T follicular helper cell (primary cell): ENCODE results near the gene CRKL.
"Not testable (repeated sequence)": the region's sequence is repeated elsewhere in the genome, so short reads cannot be mapped to it uniquely, and the experiment has no call there.

Experiments used
- DNase-seq: peaks from one replicate; pipeline ENCODE4 v3.0.0-alpha.2; 2020; ENCODE audit warnings: low read depth

CRKL gene

DNA sequence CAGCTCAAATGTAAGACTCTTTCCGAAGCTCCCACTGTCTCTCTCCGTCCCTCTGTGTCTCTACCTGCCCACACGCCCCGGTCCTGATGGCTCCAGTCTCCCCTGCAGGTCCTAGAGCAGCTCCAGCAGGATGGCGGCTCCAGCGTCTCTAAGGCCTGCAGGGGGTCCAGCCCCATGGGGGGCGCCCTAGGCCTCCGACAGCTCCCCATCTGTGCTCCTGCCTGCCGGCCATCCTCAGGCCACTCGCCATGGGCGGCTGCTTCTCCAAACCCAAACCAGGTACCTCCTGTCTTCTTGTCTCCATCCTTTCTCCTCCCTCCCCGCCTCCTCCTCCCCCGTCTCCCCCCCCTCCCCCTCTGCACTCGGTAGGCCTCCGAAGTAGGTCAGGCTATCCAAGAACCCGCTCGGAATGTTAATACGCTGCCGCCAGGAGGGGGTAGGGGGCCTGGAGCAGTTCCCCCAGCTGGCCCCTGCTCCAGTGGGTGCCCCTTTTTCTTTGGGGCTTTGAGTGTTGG lies 50.5 kb downstream of the CRKL start:
- no peak for DNase-seq

DNA sequence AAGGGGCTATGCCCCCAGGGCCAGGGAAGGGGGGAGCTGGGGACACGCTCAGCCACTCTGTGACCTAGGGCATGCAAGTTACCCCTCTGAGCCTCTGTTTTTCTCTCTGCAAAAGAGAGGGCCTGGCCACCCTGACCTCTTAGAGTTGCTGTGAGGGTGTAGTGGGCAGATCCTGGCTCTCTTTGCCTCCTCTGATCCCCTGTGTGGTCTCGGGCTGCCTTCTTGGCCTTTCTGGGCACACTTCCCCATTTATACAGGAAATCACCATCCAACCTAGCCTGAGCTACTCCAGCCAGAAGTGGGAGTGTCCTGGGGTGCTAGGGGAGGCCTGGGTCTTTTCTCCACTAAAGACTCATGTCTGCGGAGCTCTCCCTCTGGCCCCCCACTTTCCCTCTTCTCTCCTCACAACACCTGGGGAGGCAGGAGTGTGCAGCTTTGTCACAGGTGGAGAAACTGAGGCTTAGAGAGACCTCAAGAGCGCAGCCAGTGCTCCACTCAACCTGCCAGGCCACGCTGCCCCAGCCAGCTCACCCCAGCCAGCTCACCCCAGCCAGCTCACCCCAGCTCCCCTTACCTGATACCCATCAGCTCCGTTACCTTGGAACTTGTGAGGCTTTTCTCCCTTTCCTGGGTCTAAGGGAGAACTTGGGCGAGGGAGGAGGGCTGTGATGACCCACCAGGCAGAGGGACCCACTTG lies 51.2 kb downstream of the CRKL start:
- no peak for DNase-seq

DNA sequence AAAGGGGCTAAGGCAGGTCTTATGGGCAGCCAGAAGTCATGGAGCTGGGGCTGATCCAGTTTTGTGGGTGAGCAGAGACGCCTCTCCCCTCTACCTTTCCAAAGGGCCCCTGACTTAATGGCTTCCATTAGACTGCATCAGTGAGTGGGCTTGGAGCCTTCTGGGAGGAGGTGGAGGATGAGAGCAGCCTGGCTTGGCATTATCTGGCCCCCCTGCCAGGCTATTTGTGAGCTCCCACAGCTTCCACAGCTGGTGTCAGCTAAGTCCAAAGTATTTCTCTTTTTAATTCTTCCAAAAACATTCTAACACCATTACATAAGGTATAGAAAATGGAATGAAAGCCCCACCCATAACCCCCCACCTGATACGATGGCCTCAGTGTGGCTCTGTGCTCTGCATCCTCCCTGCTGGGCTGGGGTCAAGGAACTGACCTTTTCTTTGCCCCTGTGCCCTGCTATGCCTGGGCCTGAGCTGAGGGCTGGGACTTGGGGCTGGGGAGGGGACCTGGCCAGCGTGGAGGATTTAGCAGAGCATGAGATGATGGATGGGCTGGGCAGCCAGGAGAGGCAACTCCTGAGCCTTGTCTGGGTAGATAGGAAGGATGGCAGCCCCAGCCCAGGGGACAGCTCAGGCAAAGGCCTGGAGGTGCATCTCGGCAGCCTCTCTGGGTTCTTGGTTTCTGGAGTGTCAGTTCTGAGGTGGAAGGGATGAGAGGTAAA lies 53.9 kb downstream of the CRKL start:
- no peak for DNase-seq

DNA sequence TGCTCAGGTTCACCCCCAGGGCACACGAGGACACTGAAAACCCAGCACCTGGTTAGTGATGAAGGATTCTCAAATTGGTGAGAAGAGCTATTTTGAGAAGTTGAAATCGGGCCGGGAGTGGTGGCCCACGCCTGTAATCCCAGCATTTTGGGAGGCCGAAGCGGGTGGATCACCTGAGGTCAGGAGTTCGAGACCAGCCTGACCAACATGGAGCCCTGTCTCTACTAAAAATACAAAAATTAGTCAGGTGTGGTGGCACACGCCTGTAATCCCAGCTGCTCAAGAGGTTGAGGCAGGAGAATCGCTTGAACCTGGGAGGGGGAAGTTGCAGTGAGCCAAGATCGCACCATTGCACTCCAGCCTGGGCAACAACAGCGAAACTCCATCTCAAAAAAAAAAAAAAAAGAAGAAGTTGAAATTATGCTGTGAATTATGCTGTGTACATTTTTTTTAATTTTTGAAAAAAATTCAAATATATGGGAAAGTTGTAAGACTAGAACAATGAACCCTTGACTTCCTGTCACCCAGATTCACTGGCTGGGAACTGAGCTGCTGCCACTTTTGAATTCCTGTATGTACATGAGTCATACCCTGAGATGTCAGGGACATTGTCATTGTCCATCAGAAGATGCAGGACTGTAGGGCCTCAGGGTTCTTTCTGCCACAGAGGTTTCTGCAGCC lies 54.9 kb downstream of the CRKL start:
- not testable (repeated sequence) for DNase-seq

DNA sequence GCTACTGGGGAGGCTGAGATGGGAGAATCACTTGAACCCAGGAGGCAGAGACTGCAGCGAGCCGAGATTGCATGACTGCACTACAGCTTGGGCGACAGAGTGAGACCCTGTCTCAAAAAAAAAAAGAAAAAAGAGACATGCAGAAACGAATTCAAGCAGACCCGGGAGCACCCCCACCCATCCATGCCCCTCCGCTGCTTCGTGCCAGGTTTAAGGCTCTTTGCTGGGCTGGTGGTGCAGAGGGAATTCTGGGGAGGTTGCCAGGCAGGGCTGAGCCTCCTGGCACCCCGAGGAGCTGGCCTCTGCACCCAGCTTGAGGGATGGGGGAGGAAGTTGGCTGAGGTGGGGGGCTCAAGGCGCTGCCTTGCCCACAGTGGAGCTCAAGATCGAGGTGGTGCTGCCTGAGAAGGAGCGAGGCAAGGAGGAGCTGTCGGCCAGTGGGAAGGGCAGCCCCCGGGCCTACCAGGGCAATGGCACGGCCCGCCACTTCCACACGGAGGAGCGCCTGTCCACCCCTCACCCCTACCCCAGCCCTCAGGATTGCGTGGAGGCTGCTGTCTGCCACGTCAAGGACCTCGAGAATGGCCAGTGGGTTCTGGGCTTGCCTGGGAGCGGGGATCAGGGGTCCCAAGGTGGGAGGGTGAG lies 55.8 kb downstream of the CRKL start:
- DNase-seq: no peak

DNA sequence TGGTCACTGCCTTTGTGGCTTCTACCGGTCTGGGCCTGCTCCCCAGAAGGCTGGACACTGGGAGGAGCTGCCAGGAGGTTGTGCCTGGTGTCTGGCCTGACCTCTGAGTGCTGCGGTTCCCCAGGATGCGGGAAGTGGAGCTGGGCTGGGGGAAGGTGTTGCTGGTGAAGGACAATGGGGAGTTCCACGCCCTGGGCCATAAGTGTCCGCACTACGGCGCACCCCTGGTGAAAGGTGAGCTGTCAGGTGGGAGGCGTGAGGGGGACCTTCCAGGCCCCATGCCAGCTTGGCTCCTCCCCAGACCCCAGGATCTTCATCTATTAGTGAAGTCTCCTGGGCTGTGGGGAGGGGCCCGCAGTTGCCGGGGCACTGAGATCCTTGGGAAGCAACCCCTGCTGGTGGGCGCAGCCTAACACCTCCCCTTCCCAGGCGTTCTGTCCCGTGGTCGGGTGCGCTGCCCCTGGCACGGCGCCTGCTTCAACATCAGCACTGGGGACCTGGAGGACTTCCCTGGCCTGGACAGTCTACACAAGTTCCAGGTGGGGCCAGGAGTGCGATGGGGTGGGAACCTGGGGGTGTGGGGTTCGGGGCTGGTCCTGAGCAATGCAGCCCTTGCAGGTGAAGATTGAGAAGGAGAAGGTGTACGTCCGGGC lies 56.6 kb downstream of the CRKL start:
- DNase-seq: no peak

DNA sequence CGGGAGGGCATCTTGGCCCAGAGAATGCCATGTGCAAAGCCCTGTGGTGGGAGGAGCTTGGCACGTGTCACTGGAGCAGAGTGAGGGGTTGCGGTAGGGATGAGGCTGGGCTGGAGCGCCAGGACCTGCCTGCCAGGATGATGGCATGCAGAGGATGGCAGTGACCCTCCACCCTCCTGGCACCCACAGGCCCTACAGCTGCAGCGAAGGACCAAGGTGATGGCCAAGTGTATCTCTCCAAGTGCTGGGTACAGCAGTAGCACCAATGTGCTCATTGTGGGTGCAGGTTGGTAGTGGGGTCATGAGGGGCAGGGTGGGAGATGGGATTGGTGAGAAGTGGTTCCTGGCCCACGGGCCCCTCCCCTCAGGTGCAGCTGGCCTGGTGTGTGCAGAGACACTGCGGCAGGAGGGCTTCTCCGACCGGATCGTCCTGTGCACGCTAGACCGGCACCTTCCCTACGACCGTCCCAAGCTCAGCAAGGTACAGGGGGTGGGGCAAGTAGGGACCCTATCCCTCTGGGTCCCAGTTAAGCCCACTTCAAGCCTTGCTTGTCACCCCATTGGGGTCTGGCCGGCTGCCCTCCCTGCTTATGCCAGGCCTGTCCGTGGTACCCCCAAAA lies 57.2 kb downstream of the CRKL start:
- no peak for DNase-seq

DNA sequence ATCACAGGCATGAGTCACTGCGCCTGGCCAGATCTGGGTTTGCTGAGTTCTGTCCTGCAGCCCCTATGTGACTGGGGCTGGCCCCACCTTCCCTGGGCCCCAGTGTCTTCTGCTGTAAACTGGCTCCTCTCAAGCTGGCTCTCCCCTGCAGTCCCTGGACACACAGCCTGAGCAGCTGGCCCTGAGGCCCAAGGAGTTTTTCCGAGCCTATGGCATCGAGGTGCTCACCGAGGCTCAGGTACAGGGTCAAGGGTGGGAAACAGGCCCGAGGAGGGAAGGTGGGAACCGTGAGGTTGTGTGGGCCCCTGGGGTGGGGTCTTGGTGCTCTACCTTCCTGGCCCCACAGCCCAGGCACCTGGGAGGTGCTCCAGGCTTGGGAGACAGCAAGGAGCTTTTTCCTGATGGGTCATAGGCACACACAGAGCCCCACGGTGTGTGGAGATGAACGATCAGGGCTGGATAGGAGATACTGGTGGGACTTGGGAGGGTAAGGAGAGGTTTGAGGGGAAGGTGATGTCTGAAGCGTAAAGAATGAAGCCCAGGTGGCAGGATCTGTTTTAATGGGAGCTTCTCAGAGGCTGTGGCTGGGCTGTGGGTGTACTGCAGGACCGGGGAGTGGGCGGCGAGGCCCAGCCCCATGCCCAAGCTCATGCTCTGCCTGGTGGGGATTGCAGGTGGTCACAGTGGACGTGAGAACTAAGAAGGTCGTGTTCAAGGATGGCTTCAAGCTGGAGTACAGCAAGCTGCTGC lies 58.5 kb downstream of the CRKL start:
- no peak for DNase-seq

DNA sequence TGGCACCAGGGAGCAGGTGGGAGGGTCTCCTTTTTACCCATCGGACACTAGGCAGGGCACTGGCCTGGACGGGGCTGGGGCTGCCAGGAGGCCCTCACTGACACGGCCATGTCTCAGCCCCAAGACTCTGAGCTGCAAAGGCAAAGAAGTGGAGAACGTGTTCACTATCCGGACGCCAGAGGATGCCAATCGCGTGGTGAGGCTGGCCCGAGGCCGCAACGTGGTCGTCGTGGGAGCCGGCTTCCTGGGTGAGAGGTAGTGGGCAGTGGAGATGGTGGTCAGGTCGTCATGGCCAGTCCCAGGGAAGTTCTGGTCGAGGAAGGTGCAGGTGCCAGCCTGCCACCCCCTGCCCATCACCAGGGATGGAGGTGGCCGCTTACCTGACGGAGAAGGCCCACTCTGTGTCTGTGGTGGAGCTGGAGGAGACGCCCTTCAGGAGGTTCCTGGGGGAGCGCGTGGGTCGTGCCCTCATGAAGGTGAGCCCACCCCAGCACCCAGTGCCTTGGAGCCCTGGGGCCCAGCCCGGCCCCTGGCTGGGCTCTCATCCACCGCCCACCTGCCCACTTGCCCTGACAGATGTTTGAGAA lies 59.2 kb downstream of the CRKL start:
- no peak for DNase-seq

DNA sequence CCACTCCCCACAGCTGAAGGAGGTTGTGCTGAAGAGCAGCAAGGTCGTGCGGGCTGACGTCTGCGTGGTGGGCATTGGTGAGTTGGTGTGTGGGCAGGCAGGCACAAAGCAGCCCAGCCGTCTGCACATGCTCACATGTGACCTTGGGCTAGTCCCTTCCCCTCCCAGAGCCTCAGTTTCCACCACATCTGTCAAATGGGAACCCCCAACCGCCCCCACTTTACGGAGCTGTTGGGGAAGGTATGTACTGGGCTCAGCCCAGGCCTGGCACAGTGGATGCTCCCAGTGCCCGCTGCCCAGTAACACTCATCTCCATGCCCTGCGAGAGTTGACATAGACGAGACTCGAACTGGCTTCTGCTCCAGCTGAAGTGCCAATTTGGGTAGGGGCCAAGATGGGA lies 59.8 kb downstream of the CRKL start:
- DNase-seq: no peak

DNA sequence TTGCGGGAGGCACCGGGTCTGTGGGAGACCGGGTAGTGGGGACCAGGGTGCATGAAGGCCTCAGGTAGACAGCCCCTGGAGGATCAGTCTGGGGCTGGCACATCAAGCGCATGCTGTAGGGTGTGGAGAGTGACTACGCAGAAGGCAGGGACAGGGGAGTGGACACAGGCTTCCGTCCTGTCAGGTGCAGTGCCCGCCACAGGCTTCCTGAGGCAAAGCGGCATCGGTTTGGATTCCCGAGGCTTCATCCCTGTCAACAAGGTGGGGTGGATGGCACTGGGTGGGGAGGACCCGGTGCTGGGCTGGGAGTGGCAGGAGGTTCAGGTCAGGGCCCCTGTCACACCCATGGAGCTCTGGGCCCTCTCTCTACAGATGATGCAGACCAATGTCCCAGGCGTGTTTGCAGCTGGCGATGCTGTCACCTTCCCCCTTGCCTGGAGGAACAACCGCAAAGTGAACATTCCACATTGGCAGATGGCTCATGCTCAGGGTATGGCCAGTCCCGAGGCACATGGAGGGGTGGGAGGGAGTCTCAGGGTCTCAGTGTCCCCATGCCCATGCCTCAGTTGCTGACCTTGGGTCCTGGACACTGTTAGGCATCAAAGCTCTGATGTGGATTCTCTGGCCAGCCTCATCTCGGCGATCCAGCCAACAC lies 60.4 kb downstream of the CRKL start:
- DNase-seq: no peak

DNA sequence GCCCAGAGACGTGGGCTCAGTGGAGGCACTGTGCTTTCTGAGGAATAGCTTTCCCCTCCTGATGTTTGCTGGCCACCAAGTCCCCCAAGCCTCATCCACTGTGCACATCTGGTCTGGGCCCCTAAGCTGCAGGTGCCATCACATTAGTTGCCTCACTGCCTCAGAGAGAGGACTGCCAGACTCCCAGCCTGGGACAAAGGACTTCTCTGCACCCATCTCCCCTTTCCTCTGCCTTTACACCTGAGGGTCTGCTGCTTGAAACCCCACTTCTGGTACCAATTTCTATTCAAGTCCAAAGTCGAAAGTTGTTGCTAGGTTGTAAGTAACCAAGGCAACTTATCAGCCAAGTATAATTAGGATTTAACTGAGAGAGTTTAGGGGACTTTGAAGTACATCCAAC lies 61.2 kb downstream of the CRKL start:
- no peak for DNase-seq

DNA sequence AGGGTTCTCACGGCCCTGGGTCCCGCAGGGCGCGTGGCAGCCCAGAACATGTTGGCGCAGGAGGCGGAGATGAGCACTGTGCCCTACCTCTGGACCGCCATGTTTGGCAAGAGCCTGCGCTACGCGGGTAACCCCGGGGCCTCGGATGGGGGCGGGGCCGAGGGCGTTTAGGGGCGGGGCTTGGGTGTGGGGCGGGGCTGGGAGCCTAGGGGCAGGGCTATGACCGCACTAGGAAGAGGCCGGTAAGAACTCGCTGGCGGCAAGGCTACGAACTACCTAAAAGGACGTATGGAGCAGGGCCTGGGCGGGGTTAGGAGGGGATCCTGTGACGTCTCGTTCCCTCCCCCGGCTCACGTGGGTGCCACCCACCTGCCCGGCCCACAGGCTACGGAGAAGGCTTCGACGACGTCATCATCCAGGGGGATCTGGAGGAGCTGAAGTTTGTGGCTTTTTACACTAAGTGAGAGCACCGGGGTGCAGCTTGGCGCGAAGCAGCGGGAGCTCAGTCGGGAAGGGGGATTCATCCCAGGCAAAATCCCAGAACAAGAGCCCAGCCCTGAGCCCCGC lies 62.1 kb downstream of the CRKL start:
- peak; percentile 56 for DNase-seq

DNA sequence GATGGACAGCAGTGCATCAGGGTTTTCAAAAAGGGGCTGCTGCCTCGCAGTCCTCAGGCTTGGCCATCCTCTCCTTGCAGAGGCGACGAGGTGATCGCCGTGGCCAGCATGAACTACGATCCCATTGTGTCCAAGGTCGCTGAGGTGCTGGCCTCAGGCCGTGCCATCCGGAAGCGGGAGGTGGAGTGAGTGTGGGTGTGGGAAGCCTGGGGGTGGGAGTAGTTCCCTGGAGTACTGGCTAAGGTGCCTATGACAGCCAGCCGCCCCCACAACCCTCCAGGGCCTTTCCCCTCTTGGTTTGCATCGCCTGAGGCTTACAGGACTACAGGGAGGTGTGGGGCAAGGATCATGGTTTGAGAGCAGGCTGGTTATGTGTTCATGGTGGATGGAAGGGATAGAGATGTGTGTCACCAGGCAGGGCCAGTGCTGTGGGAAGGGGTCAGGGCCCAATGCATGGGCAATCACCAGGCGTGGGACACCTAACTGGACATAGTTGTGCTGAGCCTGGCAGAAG lies 62.8 kb downstream of the CRKL start:
- DNase-seq: no peak

DNA sequence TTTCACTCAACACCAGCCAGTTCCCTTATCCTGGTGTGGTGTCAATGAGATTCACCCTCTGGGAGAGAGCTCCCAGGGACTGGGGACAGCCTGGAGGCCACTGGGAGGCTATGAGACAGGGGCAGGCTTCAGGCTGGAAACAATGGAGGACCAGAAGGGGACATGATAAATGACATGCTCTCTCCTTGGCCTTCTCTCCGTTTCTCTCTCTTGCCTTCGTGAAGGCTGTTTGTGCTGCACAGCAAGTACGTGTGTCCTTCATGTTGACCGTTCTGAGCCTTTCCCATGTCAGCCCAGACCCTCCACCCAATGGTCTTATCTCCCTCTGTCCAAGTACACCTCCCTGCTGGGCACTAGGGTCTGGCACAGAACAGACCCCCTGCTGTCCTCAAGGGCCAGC lies 63.3 kb downstream of the CRKL start:
- DNase-seq: no peak

DNA sequence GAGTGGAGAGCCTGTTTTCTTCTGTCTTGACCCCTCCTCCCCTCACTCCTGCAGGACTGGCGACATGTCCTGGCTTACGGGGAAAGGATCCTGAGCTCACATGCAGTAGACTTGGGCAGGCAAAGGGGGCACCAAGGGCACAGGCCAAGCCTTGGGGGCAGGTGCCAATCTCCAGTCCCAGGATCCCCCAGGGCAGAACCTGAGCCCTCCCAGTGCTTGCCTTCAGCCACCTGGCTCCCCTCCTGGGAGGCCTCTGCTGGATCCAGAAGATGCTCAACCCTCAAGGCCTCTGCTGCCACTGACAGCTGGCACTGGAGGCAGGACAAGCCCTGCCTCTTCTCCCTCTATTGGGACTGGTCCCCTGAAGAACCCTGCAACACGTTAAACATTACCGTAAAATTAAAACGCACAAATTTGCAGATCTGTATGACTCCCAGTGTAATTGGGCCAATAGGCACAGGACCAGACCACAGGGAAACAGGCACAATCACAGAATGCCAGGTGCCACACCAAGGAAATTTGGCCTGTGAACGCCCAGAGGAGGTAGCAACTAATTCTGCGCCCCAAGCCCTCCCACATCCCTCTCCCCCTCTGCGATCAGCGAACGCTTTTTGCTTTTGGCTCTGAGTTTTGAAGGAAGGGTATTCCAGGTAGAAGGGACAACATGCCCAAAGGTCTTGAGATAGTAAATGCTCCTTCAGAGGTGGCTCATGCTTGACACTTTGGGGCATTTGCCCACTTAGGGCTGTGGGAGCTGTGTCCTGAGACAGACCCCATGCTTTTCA lies 63.9 kb downstream of the CRKL start:
- DNase-seq: no peak

DNA sequence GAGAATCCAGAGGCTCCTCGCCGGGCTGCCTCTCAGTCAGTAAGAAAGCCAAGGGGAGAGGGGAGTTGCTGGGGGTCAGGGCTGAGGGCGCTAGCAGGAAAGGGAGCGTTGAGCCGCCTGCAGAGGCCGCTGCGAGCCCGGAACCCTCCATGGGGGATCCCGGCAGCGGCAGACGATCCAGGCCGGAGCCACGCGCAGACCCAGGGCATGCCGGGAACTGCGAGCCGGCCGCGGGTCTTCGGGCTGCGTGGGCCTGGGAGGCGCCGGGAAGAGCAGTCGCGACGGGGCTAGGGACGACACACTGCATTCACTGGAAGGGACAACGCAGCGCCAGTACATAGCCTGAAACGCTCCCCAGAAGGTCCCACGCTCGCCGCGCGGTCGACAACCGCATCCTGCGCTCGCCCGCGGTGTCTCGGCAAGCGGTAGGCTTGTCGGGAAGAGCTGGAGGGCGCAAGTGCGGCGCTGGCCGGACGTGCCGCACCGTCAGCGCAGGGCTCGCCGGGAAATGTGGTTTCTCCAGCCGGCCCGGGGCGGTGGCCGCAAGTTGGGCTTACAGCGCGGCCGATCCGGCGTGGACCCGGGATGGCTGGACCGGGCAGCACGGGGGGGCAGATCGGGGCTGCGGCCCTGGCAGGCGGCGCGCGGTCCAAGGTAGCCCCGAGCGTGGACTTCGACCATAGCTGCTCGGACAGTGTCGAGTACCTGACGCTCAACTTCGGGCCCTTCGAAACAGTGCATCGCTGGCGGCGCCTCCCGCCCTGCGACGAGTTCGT lies 64.8 kb downstream of the CRKL start, which contains the start of gene LZTR1:
Gene LZTR1, plus strand, starts transcription at position 511 of the 776 bp plus-strand sequence. Its CDS starts 75 bp downstream, at position 586.
- DNase-seq: peak; percentile 44

DNA sequence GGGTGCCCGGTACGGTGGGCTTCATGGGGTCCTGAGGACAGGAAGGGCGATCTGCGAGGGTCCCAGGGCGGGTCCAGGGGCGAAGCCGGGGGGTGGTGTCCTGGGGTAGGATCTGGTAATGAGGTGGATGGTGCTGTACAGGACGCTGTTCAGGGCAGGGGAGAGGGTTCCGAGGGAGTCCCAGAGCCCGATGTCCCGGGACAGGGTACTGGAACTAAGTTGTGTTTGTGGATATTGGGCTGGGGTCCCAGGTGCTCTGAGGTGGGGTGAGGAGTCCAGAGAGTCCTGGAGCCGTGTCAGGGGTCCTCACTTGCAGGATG lies 65.3 kb downstream of the CRKL start:
- DNase-seq: no peak
